HG03097 (cell line): ENCODE data around the gene YTHDF1.

Experiments used
- ATAC-seq: cut with Tn5 transposase; IDR thresholded peaks from one replicate; pipeline ENCODE4 v1.9.1; 2021; ENCODE audit not compliant: unreplicated experiment, low FRiP score

Gene YTHDF1

DNA sequence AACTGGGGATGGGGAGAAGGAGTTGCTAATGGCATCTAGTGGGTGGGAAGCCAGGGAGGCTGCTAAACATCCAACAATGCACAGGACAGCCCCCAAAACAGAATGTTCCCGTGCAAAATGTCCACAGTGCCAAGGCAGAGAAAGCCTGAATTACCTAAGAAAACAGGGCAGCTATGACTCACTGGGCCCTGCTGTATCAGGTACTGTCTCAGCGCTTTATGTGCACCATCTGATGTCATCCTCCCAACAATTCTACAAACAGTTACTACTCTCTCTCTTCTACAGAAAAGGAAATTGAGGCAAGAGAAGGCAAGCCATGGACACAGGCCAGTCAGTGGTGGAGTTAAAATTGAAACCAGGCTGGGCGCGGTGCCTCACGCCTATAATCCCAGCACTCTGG is 3.1 kb downstream of the YTHDF1 start:
- no peak for ATAC-seq

DNA sequence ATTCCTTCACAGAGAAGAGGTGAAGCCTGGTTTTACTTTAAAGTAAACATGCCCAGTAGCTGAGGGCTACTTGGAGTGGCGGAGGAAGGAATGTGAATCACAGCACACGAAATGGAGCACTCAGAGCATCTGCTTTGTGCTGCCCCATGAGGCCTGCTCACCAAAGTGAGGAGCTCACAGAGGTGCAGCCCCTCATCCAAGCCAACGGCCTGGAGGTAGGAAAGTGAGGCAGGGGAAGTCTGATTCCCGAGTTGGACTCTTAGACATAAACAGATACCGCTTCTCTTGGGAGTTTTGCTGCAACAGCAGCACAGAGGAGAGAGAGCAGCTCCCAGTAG is 3.6 kb downstream of the YTHDF1 start:
- ATAC-seq = no peak

DNA sequence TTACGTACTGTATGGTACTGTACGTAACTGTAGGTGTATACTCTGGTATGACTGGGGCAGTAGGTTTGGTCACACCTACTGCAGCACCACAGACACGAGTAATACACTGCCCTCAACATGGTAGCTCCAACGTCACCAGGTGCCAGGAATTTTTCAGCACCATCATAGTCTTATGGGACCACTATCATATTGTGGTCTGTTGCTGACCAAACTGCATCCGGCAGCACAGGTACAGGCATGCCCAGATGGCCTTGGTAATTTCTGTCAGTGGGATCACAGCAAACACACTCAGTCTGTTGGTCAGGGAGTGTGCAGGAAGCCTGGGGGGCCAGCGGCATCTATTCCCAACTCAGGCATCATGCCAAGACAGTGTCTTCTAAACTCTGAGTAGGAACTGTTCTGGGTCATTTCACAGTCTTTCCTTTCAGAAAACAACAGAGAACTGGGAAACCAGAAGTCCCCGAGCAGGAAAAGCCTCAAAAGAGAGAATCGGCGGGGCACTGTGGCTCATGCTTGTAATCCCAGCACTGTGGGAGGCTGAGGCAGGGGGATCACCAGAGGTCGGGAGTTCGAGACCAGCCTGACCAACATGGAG is 5.8 kb downstream of the YTHDF1 start:
- no peak for ATAC-seq

DNA sequence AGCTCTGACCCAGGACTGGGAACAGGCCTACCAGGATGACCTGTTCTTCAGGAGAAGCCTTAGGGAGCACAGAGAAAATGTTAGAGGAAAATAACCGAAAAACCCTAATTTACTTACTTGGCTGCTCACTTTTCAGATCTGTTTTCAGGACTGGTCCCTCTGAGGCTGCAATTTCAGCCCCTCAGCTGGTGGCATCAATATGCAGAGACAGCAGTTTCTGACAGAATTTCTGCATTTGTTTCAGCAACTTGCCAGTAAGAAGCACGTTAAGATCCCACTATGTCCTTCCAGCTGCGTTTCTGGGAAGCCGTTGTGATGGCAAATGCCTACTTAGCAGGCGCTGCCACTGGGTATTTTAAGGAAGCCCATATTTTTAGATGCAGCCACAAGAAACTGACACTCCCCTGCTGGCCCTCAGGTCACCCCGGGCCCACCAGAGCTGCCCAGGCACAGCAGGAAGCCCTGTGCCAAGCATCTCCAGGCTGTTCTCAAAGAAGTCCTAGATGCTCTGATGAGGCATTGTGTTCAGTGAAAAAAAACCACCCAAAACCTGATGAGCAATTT is 7.5 kb downstream of the YTHDF1 start:
- ATAC-seq = no peak

DNA sequence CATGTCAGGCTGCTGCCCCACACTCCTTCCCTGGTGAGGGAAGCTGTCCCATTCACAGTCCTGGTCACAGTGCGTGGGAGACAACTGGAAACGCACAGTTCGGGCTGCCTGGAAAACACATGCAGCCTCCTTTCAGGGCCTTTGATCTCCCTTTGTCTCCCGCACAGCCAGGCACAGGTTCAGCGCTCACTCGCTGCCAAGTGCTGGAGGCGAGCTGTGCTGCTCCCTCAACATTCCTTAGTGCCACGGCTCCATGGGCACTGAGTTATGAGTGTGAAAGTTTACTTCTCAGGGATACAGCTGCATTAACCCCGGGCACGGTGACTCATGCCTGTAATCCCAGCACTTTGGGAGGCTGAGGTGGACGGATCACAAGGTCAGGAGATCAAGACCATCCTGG is 9.1 kb downstream of the YTHDF1 start:
- ATAC-seq = no peak

DNA sequence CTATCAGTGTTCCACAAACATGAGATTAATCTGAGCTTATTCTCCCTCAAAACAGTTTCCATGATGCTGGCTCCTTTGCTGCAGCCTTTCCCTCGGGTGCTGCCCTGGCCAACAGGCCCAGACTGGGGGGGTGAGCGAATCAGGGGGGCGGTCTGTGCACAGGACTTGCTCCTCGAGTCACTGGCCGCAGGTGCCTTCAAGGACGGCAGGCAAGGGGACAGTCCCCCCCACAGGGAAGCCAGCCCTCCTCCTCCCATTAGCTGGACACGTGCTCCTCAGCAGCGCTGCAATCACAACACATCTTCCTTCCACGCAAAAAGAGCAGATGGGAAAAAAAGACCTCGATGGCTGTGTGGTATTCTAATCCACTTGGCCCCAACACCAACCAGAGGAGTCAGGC is 10.0 kb downstream of the YTHDF1 start:
- ATAC-seq = no peak

DNA sequence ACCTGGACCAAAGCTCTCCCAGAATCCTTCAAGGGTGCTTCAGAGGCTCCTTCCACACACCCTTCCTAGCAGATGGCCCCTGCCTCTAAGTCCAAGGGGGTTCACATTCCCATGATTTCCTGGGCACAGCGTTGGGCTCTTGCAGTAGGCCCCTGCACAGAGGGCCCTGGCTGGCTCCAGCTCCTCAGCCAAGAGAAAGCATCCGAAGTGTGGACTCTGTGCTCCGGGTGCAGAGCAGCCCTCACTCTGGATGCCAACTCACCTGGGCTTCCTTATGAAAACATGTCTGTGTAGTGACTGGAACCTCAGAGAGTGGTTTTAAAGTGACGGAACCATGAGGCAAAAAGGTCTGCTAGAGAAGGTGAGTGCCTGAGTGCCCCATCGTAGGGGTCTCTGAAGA is 11.6 kb downstream of the YTHDF1 start:
- ATAC-seq = no peak

DNA sequence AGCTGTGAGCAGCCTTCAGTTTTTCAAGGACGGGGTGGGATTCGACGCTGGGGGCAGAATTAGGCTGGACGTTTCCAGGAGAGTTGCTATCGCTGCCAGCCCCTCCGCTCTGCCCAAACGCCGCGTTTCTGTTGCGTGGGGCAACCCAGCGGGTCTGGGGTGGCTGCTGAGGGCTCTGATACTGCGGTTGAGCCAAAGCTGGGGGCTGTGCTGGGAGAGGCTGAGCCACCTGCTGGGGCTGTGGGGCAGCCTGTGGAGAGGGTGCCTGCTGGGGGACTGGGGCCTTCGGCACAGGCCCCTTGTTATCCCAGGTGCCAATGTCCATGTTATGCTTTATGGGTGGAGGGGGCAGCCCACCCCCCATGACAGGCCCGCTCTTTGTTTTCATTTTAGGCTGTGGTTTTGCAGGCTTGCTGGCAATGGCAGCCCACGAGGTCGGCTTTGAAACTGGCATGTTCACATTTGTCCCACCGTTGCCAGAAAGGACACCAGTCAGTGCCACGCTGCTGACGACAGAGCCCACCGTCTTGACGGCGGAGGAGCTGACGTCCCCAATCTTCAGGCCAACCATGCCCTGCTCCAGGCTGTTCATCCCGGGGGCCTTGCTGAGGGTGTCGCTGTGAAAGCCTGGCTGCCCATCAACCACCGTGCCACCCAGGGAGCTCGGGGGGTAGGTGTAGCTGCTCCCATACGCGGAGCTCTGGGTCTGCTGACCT is 13.0 kb downstream of the YTHDF1 start:
- no peak for ATAC-seq

DNA sequence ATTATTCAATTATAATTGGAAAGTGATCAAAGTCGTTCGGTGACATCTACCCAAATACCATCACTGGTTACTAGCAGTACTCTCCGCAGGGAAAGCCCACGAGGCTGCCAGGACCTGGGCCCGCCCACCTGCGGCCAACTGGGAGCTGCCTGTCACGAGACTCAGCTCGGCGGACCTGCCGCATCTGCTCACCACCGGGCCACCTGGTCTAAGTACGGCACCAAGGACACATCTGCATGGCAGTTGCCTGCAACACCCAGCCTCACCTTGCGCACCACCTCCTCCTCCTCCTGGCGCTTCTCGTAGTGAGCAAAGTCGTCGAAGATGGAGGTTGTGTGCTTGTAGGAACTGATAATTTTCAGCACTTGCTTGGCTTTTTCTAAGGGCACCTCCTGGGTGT is 13.9 kb downstream of the YTHDF1 start:
- ATAC-seq = no peak

DNA sequence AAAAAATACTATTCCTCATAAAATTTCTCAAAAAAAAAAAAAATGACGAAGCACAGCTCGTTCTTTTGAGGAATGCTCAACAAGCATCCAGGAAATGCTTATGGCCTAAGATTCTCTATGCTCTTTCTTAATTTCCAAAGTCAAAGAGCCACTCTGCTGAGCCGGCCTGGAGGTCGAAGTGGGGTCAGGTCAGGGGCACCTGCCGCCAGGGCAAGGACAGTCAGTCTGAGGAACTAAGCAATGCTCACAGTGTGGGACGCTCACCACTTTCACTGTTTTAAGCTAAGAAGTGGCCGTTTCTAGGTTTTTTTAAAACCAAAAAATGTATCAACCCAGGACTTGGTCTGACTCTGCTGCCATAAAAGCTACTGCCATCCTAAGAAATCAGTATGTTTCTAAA is 17.3 kb downstream of the YTHDF1 start:
- no peak for ATAC-seq

DNA sequence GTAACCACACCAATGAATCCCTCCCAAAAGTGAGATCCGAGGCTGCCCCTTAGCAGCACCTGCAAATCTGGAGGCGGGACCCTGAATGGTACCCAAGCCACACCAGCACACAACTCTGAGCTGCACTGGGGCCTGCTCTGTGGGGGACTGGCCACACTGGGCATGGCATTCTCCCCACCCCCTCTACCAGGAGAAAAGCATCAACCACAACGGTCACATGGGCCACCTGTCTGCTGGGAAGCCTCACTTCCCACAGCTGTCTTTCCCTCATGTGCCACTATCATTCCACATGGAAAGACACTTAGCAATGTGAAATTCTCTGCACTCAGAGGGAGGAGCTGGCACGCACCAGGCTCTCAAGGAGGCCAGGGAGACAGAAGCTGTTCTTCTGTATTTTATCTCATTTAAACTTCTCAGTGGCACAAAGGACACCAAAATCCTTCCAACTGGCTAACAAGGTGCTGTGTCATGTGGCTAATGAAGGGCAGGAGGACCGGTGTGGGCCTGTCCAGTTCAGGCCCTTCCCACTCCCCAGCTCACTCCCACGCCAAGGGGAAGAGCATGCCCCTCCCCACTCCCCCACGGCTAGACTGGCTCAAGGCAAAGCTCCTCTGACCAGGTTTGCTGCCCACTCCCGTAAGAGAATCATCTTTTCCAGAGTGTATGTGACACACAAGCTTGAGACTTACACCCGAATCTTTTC is 19.0 kb downstream of the YTHDF1 start:
- ATAC-seq = no peak

DNA sequence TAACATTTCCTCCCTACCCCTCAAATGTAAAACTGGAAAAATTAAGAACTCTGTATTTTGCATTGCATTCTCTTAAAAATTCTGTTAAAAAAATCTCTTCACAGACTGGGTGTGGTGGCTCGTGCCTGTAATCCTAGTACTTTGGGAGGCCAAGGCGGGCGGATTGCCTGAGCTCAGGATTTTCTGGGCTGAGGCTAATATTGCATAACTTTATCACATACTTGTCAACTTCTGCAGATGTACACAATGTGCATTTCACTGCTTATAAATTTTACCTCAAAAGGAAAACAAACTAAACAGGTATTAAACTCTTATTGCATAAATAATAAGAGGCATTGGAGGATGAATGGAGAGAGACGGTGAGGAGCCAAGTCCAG is 21.1 kb downstream of the YTHDF1 start:
- no peak for ATAC-seq

DNA sequence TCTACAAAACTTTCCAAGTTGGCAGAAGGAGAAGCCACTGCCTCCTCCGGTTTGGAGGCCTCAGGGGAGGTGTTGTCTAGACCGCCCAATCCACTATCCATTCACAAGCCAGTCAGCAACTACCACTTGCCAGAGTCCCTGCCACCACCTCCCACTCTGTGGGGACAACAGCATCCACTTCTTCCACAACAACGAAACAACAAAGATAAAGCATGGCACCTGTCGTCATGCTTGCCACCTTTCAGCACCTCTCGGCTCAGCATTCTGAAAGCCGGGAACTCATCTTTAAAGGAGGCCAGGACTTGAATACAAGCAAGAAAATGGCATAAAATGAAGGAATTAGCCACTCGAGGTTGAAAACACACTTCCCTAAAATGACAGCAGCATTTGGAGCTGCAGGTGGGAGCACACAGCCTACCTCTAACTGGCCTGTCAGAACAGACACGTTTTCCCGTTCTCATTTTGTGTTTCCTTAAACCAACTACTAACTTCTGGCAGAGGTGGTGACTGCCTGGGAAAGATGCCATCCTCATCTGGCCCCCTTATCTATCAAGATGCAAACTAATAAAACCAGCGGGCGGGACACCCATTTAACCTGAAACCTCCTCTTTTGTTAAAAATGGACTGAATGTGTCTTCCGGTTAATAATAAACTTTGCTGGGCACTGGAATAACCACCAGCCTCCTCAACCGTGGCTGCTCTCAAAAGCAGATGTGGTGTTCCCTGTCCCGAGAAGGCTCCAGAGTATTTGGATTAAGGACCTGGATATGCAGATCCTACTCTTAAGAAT is 21.7 kb downstream of the YTHDF1 start:
- no peak for ATAC-seq

DNA sequence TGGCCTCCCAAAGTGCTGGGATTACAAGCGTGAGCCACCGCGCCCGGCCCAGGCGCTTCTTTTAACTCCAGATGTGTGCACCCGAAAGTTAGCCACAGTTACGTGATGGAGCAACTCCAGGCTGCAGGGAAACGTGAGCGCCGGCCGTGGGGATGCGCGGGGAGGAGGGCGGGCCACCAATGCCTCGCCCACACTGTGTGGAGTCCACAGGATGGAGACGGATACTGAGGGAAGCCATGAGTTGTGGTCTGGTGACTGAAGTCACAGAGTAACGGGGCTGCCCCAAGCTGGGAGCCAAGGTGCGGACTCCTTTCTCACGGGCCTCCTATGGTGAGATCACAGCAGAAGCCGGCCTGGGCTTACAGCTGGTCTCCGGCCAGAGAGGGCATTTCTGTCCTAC is 23.2 kb downstream of the YTHDF1 start:
- ATAC-seq = no peak

DNA sequence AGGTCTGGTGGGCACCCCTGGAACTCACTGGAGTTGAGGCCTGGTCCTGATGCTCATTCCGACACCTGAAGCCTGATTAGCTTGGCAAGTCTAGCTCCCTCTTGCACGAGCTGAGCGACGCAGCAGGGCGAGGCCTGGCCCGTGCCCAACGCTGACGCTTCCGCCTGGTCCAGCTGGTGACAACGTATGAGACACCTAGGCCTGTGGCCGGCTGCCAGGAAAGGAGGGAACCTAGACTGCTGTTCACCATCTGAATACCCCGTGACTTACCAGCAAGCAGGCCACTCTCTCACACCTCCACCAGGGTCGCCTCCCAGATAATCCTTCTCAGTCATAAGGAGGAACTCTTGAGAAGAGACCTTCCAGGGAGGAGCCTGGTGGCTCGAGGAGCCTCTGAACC is 24.5 kb downstream of the YTHDF1 start:
- no peak for ATAC-seq

DNA sequence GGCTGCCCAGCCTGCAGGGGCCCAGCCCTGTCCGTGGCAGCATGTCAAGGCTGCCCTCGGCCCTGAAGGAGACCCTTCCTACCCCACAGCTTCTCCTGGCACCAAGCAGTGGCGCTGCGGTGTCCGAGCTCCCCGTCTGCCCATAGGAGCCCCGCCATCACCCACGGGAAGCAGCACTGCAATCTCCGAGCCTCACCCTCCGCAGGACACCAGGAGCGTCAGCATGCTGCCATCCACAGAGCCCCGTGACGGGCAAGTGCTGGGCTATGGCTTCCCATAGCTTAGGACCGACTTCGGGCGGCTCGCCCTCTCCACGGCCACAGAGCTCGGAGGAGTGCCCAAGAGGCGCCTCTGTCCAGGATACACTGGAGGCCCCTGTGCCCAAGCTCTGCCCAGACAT is 25.1 kb downstream of the YTHDF1 start:
- no peak for ATAC-seq

DNA sequence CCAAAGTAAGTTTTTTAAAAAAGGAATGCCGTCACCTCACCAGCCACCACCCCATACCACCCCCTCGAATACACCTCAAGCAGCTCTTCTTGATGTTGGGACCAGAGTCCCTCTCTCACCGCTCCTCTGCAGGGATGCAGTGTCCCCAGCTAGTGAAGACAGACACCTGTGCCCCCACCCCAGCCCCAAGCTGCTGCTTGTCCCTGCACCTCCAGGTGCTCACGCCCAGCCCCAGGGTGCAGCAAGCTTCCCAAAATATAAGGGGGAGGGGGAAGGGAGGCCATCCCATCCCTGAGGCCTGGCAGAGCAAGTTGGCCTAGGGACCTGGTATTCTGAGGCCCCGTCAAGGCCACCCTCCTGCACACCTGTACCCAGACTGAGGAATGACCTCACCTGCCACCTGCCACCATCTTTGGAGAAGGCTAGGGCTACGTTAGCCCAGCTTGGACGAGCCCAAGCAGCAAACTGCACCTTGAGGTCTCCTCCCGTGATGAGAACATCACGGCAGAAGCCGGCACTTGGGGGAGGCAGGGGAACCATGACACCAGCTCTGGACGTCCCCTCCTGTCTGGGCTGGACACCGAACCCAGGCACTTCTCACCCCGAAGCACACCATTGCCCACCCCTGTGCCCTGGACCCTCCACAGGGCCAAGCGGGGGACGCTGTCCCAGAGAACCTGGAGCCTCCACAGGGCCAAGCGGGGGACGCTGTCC is 25.9 kb downstream of the YTHDF1 start:
- ATAC-seq = no peak

DNA sequence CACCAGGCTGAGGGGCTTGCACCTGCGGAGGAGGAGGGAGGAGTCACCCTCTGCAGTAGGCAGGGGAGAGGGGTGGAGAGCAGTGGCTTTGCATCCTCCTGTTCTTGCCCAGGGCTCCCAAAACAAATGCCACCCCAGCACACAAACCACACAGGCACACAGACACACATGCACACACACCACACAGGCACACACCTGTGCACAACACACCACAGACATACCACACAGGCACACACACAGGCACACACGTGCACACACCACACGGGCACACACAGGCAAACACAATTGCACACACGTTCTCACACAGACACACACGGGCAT is 26.6 kb downstream of the YTHDF1 start:
- no peak for ATAC-seq

DNA sequence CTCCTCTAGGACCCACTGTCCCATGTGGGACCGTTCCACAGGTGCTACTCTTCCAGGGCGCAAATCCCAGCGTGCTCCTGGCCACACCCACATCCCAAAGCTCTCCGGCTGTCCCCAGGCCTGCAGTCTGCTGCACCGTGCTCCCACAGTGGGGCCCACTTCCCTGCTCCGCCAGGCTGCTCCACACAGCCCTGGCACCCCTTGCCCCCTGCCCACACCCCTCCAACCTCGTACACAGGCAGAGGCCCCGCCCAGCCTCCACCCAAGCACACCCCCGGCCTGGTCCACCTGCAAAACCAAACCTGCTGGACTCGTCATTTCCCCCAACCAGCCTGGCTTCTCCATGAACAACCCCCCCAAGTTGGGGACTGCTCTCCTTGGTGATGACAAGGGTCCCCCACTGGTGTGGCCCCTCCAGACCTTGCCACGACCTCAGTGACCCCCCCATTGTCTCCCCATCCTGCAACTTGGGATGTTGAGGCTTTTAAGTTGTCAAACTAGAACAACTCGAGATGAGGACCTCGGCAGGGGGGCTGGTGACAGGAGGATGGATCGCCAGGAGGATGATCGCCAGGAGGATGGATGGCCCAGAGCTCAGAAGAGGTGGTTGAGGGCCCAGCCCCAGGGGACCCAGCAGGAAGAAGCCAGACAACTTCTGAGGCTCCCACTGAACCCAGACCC is 27.1 kb downstream of the YTHDF1 start:
- ATAC-seq = no peak

DNA sequence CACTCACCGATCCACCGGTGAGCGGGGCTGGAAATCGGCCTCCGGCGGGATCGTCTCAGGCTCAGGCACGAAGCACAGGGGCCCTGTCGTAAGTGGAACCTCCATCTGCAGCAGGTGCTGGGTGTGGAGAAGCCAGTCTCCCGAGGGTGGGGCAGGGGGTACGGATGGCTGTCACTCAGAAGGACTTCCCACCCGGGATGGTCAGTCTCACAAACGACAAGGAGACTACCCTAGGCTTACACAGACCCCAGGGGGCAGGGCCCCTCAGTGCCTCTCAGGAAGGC is 27.8 kb downstream of the YTHDF1 start:
- no peak for ATAC-seq
